Limb (tissue), 2 donors: ENCODE results near the gene RCAN2.

ENCODE experiments used
- DNase-seq, 2 donors: peaks; one replicate each; pipeline ENCODE4 v3.0.0-alpha.2; 2016; ENCODE audit errors: extremely low spot score in 2 of 2

RCAN2 gene

DNA sequence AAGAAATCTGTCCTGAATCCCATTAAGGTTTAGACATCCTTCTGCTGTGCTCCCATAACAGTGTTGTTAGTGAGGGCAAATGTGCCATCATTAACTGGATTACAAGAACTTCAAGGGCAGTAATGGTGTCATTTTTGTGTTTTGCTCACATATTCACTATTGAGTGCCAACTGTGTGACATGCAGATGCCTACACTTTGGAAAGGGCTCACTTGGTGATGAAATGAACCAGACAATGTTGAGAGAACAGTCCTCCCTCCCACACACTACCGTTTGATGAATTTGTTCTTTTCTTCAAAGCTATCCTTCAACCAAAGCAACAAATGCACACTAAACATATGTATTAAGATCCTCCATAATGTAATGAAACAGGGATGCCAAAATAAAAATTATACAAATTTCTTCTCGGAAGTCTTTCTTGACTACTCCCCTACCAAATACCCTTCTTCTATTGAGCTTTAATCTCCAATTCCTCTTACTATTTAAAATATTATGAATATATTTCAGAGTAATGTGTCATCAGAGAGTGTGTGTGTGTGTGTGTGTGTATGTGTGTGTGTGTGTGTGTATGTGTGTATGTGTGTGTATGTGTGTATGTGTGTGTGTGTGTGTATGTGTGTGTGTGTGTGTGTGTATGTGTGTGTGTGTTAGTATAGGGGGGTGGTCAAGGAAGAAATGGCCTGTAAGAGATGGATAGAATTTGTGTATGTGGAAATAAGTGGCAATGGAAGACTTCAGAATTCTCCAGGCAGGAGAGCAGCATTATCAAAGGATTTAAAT is 228.1 kb downstream of the RCAN2 start:
- DNase-seq, result no peak

DNA sequence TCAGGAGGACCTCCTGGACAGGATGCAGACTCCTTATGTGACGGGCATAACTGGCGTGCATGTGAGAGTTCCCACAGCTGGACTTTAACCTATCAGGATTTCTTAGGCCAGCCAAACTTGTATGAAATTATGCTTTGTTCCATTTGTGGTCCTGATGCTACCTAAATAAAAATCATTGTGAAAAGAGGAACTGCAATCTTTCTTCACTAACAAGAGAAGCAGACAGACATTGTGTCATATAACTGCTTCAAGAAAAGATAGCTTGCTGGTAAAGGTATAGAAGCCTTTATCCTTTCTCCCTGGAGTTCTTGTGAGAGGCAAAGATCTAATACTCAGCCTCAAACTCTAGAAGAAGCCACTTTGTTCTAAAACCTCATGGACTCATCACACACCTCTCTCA is 233.0 kb downstream of the RCAN2 start:
- DNase-seq, result no peak

GRCh38 chr6:46255528-46255927 is 235.7 kb downstream of the RCAN2 start:
- no peak for DNase-seq

DNA sequence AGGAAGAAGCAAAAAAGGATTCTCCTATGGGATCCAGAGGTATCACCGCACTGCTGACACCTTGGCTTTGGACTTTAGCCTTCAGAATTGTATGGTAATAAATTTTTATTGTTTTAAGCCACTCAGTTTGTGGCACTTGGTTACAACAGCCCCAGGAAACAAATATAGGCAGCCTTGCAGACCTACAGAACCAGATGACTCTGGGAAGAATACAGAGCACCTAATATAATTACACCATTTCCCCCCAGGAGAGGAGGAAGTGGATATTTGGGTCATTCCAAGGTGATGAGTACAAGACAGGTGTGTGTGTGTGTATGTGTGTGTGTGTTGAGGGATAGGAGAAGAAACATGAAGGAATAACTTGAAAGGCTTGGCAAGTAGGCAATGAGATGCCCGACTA is 236.3 kb downstream of the RCAN2 start:
- DNase-seq, result no peak

DNA sequence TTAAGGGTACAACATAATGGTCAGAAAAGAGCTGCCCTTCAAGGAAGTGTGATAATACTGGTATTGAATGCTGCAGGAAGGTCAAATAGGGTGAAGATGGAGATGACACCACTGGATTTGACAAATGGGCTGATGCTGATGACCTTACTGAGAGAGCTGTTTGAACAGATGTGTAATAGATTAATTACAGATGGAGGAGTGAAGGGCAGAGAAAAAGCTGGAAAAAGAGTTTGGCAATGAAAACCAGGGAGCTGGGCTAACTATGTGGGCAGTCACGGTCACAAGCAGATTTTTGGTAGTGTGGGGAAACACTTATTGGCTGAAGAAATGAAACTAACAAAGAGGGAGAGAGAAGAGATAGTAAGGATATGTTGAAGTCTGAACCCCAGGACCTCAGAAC is 236.9 kb downstream of the RCAN2 start:
- no peak for DNase-seq

DNA sequence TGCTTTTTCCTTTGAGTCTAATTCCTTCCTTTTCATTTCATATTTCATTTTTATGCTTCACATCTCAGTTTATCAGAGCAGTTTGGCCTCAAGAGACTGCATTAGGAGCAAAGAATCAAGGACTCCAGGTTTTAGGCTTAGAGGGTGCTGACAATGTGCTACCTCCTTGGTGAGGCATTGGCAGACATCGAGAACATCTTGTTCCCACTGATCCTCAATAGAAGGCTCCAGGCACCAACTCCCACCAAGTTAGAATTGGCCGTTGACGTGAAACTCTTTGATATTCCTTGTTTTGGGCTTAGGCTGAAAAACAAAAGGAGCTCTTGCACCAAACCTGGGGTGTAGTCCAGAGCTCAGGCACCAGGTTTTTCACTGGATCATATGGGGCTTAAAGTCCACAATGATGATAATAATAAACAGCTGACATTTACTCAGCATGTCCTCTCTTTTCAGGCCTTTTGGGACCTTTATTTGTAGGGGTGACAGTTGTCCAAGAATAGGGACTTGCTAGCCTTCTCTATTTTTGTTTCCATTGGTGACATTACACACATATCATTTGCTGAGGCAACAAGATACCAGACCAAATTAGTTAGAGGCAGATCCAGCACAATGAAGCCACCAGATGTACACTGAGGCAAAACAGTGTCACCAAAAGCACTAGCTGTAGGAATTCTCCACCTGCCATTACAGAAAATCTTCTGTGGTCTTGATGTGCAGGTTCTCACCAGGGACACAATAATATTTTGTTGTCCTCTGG is 239.5 kb downstream of the RCAN2 start:
- no peak for DNase-seq

DNA sequence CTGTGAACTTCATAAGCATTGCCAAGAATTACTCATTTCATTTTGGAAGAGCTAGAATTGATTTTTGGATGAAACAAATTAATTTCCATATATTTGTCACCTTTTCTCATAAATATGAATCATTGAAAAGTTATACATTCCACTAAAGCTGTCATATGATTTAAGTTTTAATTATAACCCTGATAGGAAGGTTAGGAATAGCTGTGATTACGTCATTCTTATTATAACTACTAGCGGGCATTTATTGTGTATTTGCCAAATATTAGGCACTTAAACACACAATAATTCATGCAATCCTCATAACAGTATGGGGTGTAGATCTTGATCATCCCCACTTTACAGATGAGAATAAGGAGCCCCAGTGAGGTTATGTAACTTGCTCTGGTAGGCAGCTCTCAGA is 243.1 kb downstream of the RCAN2 start:
- DNase-seq, result no peak

GRCh38 chr6:46246727-46247126 is 244.5 kb downstream of the RCAN2 start:
- DNase-seq, result no peak

GRCh38 chr6:46246081-46246480 is 245.2 kb downstream of the RCAN2 start:
- DNase-seq, result no peak

- DNase-seq, result no peak
Measured at GRCh38 chr6:46244670-46245069, 246.6 kb downstream of the RCAN2 start.

DNA sequence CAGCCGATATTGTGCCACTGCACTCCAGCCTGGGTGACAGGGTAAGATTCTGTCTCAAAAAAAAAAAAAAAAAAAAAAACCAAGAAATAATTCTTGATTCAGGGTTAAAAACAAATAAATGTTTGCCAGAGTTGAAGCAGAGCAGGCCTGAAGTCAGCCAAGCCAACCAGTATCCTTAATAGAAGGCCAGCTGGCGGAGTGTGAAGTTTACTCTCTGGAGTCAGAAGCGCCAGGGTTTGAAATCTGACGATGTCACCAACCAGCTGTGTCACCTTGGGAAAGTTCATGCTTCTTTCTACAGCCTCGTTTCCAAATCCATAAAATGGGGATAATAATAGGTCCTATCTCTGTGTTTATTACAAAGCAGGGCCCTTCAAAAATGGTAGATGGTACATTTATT is 247.5 kb downstream of the RCAN2 start:
- DNase-seq, result no peak

DNA sequence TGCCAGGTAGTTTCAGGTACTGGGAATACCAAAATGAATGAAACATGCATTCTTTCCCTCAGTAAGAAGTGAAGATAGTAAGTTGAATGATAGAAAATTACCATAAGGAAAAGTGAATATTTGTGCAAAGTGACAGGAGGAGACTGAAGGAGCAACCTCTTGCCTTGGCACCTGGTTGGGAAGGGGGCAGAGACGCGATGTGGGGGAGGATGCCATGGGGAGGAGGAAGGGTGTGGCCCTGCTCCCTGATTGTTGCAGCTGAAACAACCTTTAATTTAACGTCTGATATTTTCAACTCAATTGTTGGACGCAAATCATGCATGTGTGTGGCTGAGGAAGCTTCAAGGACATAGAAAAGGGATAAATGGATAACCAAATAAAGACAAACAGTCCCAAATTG is 248.3 kb downstream of the RCAN2 start:
- DNase-seq, result no peak

GRCh38 chr6:46240866-46241565 is 250.2 kb downstream of the RCAN2 start:
- DNase-seq, result no peak

DNA sequence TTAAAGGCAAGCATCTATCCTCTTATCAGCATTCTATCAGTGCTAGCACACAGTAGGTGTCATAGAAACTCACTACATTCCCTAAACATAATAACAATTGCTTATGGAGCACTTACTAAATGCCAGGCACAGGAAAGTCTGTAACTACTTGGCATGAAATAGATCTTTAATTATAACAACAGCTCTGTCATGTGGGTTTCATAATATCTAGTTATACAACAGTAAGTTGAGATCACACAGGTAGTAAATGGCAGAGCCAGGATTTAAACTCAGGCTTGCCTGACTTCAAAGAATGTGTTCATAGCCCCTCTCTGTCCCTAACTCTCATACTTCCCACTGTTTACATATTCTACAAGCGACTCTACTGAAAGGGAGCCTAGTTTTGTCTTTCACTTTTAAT is 254.5 kb downstream of the RCAN2 start:
- no peak for DNase-seq

- no peak for DNase-seq
Measured at GRCh38 chr6:46235242-46235641, 256.0 kb downstream of the RCAN2 start.

DNA sequence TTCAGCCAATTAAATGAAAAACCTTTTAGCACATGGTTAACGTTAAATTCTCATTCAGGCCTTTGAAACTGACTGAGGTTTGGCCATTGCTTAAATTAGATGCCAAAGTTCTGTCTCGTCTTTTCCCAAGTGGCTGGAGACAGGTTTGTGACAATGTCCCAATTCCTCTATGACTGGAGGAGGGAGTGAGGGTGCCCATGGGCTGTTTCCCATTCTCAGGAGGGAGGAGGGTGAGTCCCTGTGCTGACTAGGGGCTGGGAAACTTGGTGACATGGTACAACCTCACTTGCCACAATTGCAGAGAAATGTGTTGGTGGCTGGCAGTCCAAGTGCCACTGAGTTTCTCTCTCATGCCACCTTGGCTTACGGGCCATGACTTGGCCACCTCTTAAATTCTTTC is 256.5 kb downstream of the RCAN2 start:
- DNase-seq, result no peak

DNA sequence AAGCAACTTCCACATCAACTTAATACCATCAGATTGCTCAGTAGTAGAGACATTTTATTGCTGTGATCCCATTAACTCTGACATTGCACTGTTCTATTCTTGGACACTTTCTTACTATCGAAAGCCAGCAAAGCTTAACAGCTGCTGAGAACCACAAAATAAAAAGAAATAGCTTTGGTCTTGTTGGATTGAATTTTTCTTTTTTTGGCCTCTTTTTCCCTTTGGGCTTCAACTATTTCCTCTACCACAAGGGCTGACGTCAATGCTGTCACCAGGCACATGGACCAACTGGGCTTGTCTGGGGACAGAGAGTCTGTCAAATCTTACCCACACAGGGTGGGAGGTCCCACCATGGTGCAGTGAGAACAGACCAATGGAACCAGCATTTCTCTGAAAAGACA is 257.1 kb downstream of the RCAN2 start:
- no peak for DNase-seq

- no peak for DNase-seq
Measured at GRCh38 chr6:46233129-46233528, 258.1 kb downstream of the RCAN2 start.

GRCh38 chr6:46222286-46222685 is 269.0 kb downstream of the RCAN2 start:
- DNase-seq, result no peak

- DNase-seq, result peak in 1 of 2 donors; percentile 77
Measured at GRCh38 chr6:46221222-46221793, 269.9 kb downstream of the RCAN2 start.

- DNase-seq, result no peak
Measured at GRCh38 chr6:46220352-46221221, 270.7 kb downstream of the RCAN2 start.
